GDM1 (cell line): Measurements from ENCODE around the gene CRYZ.
A peak's percentile ranks its signal among the peaks of the same experiment; 100 is the strongest.
"Not testable (repeated sequence)": the region's sequence is repeated elsewhere in the genome, so short reads cannot be mapped to it uniquely, and the experiment has no call there.

Source experiments
- DNase-seq: peaks from one replicate; lab custom pipeline; 2025; lab: John Stamatoyannopoulos, UW

Gene CRYZ

DNA sequence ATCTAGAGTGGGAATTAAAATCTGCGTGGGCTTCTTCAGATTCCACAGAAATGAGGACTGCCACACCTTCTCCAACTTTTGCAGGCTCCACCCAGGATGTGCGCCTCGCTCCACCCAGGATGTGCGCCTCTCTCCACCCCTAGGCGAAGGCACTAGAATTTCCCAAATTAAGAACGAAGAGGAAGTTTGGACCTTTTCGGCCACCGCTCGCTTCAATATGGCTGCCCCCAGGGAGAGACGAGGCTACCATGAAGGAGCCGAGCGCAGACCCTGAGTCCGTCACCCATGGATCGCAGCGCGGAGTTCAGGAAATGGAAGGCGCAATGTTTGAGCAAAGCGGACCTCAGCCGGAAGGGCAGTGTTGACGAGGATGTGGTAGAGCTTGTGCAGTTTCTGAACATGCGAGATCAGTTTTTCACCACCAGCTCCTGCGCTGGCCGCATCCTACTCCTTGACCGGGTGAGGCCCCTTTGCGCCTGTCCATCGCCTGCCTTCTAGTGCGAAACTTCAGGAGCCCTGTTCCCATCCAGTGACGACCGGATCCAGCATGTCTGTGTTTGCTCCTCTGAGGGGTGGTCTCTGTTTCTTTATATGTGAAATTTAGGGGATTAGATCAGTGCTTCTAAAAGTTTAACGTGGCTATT lies at the start of gene CRYZ, which contains the start of gene TYW3:
CRYZ (minus strand) TSS at position 91 of the 644 bp plus-strand sequence. CDS start 8,229 bp downstream, outside the sequence.
TYW3 (plus strand) TSS at position 193 of the 644 bp plus-strand sequence; CDS start at position 286, 93 bp downstream.
- peak; percentile 86 for DNase-seq

DNA sequence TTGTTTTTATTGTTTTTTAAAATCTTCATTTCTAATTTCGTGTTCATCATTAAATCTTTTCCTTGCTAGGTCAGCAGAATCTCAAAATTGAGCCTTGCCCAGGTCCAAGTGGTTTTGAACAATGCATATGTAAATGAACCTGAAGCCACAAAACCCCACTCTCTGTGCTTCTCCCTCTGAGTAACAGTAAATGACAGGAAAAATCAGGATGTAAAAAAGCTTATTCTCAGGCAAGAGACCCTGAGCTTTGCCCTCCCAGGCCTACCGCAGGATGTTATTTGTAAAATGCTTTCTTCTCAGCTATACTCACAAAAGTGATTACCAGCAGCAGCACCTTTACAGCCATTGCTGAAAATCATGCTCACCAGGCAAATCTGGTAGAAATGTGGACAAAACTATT lies 47.7 kb upstream of the CRYZ start:
- DNase-seq = no peak

DNA sequence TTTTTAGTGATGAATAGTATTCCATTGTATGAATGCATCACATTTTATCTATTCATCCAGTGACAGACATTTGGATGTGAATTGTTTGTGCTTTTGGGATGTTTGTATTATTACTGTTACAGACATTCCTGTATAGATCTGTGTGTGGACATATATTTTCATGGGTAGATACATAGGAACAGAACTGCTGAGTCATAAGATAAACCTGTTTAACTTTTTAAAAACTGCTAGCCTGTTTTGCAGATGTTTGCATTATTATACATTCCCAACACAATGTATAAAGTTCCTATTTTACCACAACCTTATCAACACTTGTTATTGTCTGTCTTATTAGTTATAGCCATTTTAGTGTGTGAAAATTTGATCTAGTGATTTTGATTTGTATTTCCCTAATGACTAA lies 46.9 kb upstream of the CRYZ start:
- DNase-seq = no peak

GRCh38 chr1:74777525-74777924 lies 44.7 kb upstream of the CRYZ start:
- no peak for DNase-seq

GRCh38 chr1:74775735-74776134 lies 42.9 kb upstream of the CRYZ start:
- no peak for DNase-seq

DNA sequence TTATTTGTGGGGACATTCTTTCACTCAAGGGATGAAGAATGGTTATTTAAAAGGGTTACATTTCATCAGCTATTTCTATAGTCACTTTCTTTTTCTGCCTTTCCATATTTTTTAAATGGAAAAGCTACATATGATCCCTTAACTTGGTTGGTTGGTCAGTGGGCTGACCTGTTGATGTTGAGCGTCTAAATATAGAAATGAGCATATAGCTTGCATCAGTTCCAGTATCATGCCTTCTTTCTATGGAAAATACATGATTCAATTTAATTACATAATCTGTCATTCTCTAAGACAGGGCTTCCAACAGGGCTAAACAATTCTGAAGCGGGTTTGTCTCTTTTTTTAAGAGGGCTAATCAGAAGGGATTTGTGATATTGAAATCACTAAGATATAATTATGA lies 40.7 kb upstream of the CRYZ start:
- DNase-seq = no peak

DNA sequence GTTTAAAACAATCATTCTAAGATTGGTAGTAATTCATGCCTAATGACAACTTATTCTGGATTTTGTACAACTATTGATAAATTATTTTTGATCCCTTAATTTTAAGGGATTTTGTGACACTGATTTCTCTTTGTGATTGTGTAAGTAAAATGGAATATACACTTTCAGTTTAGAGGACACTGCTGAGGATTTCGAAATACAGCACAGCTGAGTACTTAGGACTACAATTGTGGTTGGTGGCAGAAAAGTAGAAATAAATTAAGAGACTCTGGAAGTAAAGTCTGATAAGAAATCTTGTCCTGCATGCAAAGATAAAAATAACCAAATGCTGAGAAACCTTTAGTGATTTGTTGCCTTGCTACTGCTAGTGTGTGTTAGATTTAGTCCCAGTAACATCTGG lies 40.1 kb upstream of the CRYZ start:
- DNase-seq = no peak

- no peak for DNase-seq
Observed at GRCh38 chr1:74771913-74772515, 39.2 kb upstream of the CRYZ start.

DNA sequence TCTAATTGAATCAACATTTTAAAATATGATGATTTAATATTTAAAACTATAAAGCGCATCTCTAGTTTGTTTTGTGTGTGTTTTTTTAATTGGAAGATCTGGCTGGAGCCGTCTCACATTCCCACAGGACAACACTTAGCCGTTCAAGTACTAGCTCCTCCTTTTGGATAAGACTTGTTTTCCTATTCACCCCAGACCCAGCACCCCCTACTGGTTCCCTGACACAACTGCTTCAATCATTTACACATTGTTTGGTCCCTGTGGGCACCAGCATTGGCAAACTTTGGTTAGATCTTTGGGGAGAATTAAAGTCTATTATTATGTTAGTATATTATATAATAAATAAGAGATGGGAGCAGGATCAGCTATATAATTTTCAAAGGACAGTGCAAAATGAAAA lies 34.6 kb upstream of the CRYZ start:
- no peak for DNase-seq

DNA sequence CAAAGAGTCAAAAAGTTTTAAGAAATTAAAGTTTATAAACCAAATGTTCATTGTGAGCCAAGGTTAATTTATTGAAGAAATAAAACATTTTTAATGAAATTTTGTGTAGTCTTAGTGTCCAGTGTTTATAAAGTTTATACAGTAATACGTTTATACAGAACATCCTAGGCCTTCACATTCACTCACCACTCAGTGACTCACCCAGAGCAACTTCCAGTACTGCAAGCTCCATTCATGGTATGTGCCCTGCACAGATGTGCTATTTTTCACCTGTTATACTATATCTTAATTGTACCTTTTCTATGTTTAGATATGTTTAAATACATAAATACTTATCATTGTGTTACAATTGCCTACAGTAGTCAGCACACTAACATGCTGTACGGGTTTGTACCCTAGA lies 33.7 kb upstream of the CRYZ start:
- DNase-seq = no peak

DNA sequence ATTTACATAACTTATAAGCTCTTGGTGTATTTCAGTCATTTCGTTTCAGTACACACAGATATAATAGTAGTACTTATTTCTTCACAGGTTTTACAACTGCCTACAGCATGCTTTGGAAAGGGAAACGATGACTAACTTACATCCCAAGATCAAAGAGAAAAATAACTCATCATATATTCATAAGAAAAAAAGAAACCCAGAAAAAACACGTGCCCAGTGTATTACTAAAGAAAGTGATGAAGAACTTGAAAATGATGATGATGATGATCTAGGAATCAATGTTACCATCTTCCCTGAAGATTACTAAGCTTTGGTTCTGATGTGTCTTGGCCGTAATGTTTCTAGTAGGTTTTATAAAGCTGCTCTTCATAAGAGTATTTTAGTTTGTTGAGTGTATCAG lies 31.0 kb upstream of the CRYZ start:
- no peak for DNase-seq

DNA sequence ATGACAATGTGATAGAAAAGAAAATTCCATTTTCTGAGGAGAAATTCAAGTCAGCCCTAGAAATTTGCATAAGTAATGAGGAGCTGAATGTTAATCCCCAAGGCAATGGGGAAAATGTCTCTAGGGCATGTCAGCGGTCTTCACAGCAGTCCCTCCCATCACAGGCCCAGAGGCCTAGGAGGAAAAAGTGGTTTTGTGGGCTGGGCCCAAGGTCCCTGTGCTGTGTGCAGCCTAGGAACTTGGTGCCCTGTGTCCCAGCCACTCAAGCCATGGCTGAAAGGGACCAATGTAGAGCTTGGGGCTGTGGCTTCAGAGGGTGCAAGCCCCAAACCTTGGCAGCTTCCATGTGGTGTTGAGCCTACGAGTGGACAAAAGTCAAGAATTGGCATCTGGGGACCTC lies 23.8 kb upstream of the CRYZ start:
- not testable (repeated sequence) for DNase-seq

GRCh38 chr1:74755475-74755874 lies 22.6 kb upstream of the CRYZ start:
- DNase-seq = no peak

DNA sequence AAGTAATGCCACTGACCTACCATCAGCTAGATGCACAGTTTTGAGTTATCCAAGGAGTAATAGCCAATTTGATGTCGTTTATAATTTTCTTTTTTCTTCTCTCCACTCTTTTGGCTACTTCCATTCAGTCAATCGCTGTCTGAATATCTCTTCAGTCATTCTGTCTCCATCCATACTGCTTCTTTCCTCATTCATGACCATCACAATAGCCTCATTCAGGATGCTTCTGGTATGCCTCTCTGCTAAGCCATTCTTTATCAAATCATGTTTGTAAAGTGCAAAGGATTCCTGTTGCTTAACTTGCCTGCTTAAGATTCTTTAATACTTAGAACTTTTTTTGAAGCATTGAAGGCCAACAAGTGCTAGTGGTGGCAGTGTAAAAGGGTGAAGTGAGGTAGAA lies 20.3 kb upstream of the CRYZ start:
- DNase-seq = no peak

DNA sequence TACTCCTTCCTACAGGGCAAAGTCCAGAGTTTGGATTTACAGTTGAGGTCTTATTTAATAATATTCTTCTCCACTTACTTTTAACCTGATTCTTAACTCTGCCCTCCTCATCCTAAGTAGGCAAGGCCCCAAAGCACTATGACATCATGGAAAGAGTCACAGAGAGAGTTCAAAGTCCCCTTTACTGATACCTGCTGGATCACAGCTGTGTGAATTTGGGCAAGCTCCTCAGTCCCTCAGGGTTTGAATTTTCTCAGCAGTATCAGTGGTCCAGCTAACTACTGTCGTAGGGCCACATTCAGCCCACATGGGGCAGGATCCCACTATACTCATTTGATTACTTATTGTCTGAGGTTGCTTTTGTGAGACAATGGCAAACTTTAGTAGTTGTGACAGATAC lies 16.1 kb upstream of the CRYZ start:
- DNase-seq = no peak

- not testable (repeated sequence) for DNase-seq
Observed at GRCh38 chr1:74745247-74745646, 12.4 kb upstream of the CRYZ start.

DNA sequence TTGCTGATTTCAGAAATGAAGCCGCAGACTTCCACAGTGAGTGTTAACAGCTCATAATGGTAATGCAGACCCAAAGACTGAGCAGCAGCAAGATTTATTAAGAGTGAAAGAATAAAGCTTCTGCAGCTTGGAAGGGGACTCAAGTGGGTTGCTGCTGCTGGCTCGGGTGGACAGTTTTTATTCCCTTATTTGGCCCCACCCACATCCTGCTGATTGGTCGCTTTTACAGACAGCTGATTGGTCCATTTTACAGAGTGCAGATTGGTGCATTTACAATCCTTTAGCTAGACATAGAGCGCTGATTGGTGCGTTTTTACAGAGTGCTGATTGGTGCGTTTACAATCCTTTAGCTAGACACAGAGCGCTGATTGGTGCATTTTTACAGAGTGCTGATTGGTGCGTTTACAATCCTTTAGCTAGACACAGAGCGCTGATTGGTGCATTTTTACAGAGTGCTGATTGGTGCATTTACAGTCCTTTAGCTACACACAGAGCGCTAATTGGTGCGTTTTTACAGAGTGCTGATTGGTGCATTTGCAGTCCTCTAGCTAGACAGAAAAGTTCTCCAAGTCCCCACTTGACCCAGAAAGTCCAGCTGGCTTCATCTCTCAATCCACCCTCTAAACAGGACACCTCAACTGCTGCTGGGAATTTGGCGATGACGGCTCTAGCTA lies 7.6 kb upstream of the CRYZ start:
- not testable (repeated sequence) for DNase-seq

- DNase-seq = no peak
Observed at GRCh38 chr1:74737333-74737732, 4.5 kb upstream of the CRYZ start.

DNA sequence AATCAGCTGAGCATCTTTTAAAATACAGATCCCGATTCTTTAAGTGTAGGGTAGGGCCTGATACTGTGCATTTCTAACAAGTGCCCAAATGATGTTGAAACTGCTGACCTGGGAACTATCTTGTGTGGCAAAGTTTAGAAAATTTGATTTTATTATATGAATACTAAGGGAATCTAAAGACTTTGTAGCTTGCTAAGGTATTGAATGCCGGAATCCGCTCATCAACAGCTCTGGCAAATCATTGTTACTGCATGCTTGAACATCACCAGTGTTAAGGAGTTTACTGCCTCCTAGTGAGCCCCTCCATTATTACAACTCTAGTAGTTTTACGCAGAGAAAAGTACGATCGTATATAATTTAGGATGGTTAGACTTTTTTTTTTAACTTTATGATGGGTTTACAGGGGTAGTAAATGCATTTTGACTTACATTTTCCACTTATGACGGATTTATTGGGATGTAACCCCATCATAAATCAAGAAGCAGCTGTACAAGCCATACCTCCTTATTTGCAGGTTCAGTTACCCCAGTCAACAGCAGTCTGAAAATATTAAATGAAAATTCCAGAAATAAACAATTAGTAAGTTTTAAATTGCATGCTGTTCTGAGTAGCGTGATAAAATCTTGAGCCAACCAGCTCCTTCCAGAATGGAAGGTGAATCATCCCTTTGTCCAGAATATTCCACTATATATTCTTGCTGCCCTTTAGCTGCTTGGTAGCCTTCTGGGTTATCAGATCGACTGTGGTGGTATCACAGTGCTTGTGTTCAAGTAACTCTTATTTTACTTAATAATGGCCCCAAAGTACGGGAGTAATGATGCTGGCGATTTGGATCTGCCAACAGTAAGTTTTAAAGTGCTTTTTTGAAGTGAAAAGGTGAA lies 994 bp upstream of the CRYZ start:
- DNase-seq = peak; percentile 68

- DNase-seq = not testable (repeated sequence)
Observed at GRCh38 chr1:74732071-74732946, 541 bp downstream of the CRYZ start.

DNA sequence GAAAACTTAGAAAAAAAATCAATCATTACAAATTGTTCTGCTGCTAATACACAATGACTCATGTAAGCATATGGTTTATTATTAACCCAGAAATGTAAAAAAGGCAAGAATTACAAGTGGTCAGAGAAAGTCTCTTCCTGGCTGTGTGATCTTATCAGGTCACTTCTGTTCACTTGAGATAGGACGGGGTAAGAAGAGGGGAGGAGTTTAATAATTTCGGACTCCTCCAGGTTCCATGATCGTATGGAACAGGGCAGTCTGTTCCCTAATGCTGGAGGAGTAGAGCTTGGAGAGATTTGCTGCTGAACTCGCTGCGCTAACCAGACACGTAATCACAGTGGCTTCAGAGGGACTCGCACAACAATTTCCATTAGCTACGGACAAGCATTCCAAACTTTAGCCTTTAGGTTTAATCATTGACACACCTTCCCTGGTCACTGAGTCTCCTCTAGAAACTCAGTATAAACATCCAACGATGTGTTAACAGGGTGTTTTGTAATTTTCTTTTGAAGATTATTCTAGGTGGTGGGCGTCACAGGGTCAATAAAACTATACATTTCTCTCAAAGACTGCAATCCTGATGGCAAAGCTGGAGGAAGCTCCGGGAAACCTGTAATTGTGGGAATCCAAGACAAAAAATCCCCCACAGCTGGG lies 1.3 kb downstream of the CRYZ start:
- DNase-seq = no peak
